Large intestine (tissue), 3 donors: ENCODE measurements around the gene PKP2. TPM values are rescaled to one million over a fixed set of nuclear protein-coding genes. Genes with fewer than 3 reads are reported as not detected.

Experiments
- DNase-seq, 2 donors: peaks; one replicate each; pipeline versions ENCODE4 v3.0.0 to v3.0.0-alpha.2; 2013
- H3K27ac ChIP-seq: one replicate; pipeline ENCODE4 v1.5.1; 2013; ENCODE audit warnings: low read length
- H3K27me3 ChIP-seq: 2 replicates; pipeline ENCODE4 v1.6.1; 2013; ENCODE audit warnings: low read length; ENCODE audit not compliant: control insufficient read depth, insufficient read depth
- H3K36me3 ChIP-seq: 2 replicates; pipeline ENCODE4 v1.6.1; 2013; ENCODE audit warnings: low read length; ENCODE audit not compliant: control insufficient read depth, insufficient read depth
- H3K4me1 ChIP-seq: one replicate; pipeline ENCODE4 v1.6.1; 2013; ENCODE audit warnings: low read length; ENCODE audit not compliant: control insufficient read depth, insufficient read depth
- H3K4me3 ChIP-seq: one replicate; pipeline ENCODE4 v1.5.1; 2013; ENCODE audit warnings: low read length
- H3K9me3 ChIP-seq: one replicate; pipeline ENCODE4 v1.6.1; 2013; ENCODE audit warnings: mild to moderate bottlenecking, low read depth, low read length, moderate library complexity; ENCODE audit not compliant: control insufficient read depth
- WGBS: methylation state at CpG from one replicate; pipeline ENCODE4 v1.1.5; 2013; ENCODE audit warnings: low lambda C conversion rate; ENCODE audit not compliant: insufficient coverage; 5-methylcytosine and 5-hydroxymethylcytosine counted together
- polyA plus RNA-seq: library from polyadenylated mRNA; unstranded; fragments of 120-200 nt; gene quantifications from one replicate; pipeline ENCODE4 v1.2.1, GENCODE V29; 2013

The PKP2 gene
- polyA plus RNA-seq, 1 donor, result 37.1 TPM

- 43% methylated on average over 4 of the region's 11 CpGs for WGBS
- no peaks in the 10 kb centered on the region for H3K27me3 ChIP-seq
- H3K36me3 ChIP-seq, result no peaks in the 10 kb centered on the region
- DNase-seq, result peak in 1 of 2 donors; percentile 27
- no peaks in the 10 kb centered on the region for H3K9me3 ChIP-seq
- H3K4me1 ChIP-seq, result no peaks in the 10 kb centered on the region
- H3K4me3 ChIP-seq, result no peak overlapping the region
- no peak overlapping the region for H3K27ac ChIP-seq
These were observed 22.6 kb upstream of the PKP2 start for GRCh38 chr12:32918890-32919801.

GRCh38 chr12:32917094-32917611, 20.6 kb upstream of the PKP2 start:
- Histone ChIP-seq H3K27ac (no peak overlapping the region), H3K9me3 (no peaks in the 10 kb centered on the region), H3K27me3 (no peaks in the 10 kb centered on the region), H3K36me3 (no peaks in the 10 kb centered on the region), H3K4me1 (no peaks in the 10 kb centered on the region), H3K4me3 (no peak overlapping the region)
- DNase-seq, result no peak

GRCh38 chr12:32907898-32908476, 11.4 kb upstream of the PKP2 start:
- Histone ChIP-seq H3K9me3 (no peaks in the 10 kb centered on the region), H3K4me1 (peaks cover 9% of the 10 kb centered on the region), H3K27me3 (no peaks in the 10 kb centered on the region), H3K27ac (no peak overlapping the region), H3K4me3 (no peak overlapping the region), H3K36me3 (no peaks in the 10 kb centered on the region)
- DNase-seq, result no peak
- 88% methylated on average over 4 of the region's 10 CpGs for WGBS

GRCh38 chr12:32907166-32907565, 10.6 kb upstream of the PKP2 start:
- Histone ChIP-seq H3K9me3 (no peaks in the 10 kb centered on the region), H3K27ac (no peak overlapping the region), H3K4me3 (no peak overlapping the region), H3K36me3 (no peaks in the 10 kb centered on the region), H3K27me3 (no peaks in the 10 kb centered on the region), H3K4me1 (peaks cover 9% of the 10 kb centered on the region)
- DNase-seq, result no peak
- 80% methylated on average over 2 of the region's 2 CpGs for WGBS

- H3K4me1 ChIP-seq, result peaks cover 13% of the 10 kb centered on the region
- no peaks in the 10 kb centered on the region for H3K27me3 ChIP-seq
- H3K4me3 ChIP-seq, result no peak overlapping the region
- H3K9me3 ChIP-seq, result no peaks in the 10 kb centered on the region
- peak overlapping the region; percentile 29 for H3K27ac ChIP-seq
- no CpG with 5 or more reads among the region's 9 CpGs for WGBS
- no peaks in the 10 kb centered on the region for H3K36me3 ChIP-seq
- peak in 1 of 2 donors; percentile 77 for DNase-seq
These were observed 10.0 kb upstream of the PKP2 start for GRCh38 chr12:32906399-32907165.

GRCh38 chr12:32903763-32904162, 7.2 kb upstream of the PKP2 start:
- no CpG with 5 or more reads among the region's 1 CpG for WGBS
- H3K36me3 ChIP-seq, result no peaks in the 10 kb centered on the region
- no peaks in the 10 kb centered on the region for H3K9me3 ChIP-seq
- H3K27ac ChIP-seq, result no peak overlapping the region
- peaks cover 15% of the 10 kb centered on the region for H3K4me1 ChIP-seq
- no peaks in the 10 kb centered on the region for H3K27me3 ChIP-seq
- no peak overlapping the region for H3K4me3 ChIP-seq
- DNase-seq, result no peak

- Histone ChIP-seq H3K27ac (no peak overlapping the region), H3K4me1 (peaks cover 18% of the 10 kb centered on the region), H3K4me3 (no peak overlapping the region), H3K27me3 (no peaks in the 10 kb centered on the region), H3K9me3 (no peaks in the 10 kb centered on the region), H3K36me3 (no peaks in the 10 kb centered on the region)
- WGBS, result 100% methylated on average over 1 of the region's 1 CpG
- no peak for DNase-seq
These were observed 6.7 kb upstream of the PKP2 start for GRCh38 chr12:32903318-32903717.

- no peak for DNase-seq
- Histone ChIP-seq H3K27ac (no peak overlapping the region), H3K36me3 (no peaks in the 10 kb centered on the region), H3K27me3 (no peaks in the 10 kb centered on the region), H3K4me1 (peaks cover 26% of the 10 kb centered on the region), H3K9me3 (no peaks in the 10 kb centered on the region), H3K4me3 (no peak overlapping the region)
- no CpG with 5 or more reads among the region's 4 CpGs for WGBS
These were observed 5.9 kb upstream of the PKP2 start for GRCh38 chr12:32902287-32902997.

GRCh38 chr12:32901553-32901952, 5.0 kb upstream of the PKP2 start:
- H3K27ac ChIP-seq, result no peak overlapping the region

More at GRCh38 chr12:32901553-32901952, 5.0 kb upstream of the PKP2 start:
- 60% methylated on average over 3 of the region's 4 CpGs for WGBS
- H3K36me3 ChIP-seq, result no peaks in the 10 kb centered on the region
- H3K4me1 ChIP-seq, result peaks cover 25% of the 10 kb centered on the region
- no peak for DNase-seq
- no peaks in the 10 kb centered on the region for H3K27me3 ChIP-seq
- H3K9me3 ChIP-seq, result no peaks in the 10 kb centered on the region
- no peak overlapping the region for H3K4me3 ChIP-seq
